HTR-8/SVneo (cell line): ENCODE data around the gene KRTAP5-7.
"Not testable (repeated sequence)": the region's sequence is repeated elsewhere in the genome, so short reads cannot be mapped to it uniquely, and the experiment has no call there.

Source experiments
- DNase-seq: peaks from one replicate; pipeline ENCODE4 v3.0.0; 2011; ENCODE audit warnings: low spot score, mixed read lengths; ENCODE audit not compliant: insufficient read length
- FAIRE-seq: peaks from 2 replicates; lab custom pipeline; 2011; peaks lifted over from hg19 to GRCh38; lab: Jason Lieb, UNC

The KRTAP5-7 gene

GRCh38 chr11:71526796-71527575 is at the start of gene KRTAP5-7:
KRTAP5-7 (plus strand) TSS chr11:71527267; CDS start chr11:71527301, 34 bp downstream.
- not testable (repeated sequence) for DNase-seq, FAIRE-seq

GRCh38 chr11:71477641-71478527 is 49.2 kb upstream of the KRTAP5-7 start:
- no peak for DNase-seq
- FAIRE-seq = no peak

- FAIRE-seq (no peak), DNase-seq (no peak)
These were observed 48.6 kb upstream of the KRTAP5-7 start for GRCh38 chr11:71478528-71478840.

GRCh38 chr11:71481101-71481960 is 45.7 kb upstream of the KRTAP5-7 start:
- DNase-seq = no peak

GRCh38 chr11:71482216-71482615 is 44.9 kb upstream of the KRTAP5-7 start:
- DNase-seq (no peak), FAIRE-seq (no peak)

More at GRCh38 chr11:71481101-71481960, 45.7 kb upstream of the KRTAP5-7 start:
- FAIRE-seq = no peak

GRCh38 chr11:71482746-71483364 is 44.2 kb upstream of the KRTAP5-7 start:
- DNase-seq = no peak
- peak; percentile 65 for FAIRE-seq

- FAIRE-seq (peak; percentile 28), DNase-seq (no peak)
These were observed 43.4 kb upstream of the KRTAP5-7 start for GRCh38 chr11:71483692-71484091.

- FAIRE-seq = peak; percentile 72
- no peak for DNase-seq
These were observed 42.6 kb upstream of the KRTAP5-7 start for GRCh38 chr11:71484248-71485062.

GRCh38 chr11:71485063-71485399 is 42.0 kb upstream of the KRTAP5-7 start:
- DNase-seq (no peak), FAIRE-seq (no peak)

GRCh38 chr11:71485466-71485865 is 41.6 kb upstream of the KRTAP5-7 start:
- FAIRE-seq = no peak
- no peak for DNase-seq

- DNase-seq (no peak), FAIRE-seq (peak; percentile 91)
These were observed 40.7 kb upstream of the KRTAP5-7 start for GRCh38 chr11:71486320-71486719.

GRCh38 chr11:71488681-71489270 is 38.3 kb upstream of the KRTAP5-7 start:
- no peak for FAIRE-seq
- DNase-seq = no peak

- DNase-seq = peak; percentile 41
- no peak for FAIRE-seq
These were observed 37.6 kb upstream of the KRTAP5-7 start for GRCh38 chr11:71489311-71490043.

- DNase-seq (no peak), FAIRE-seq (no peak)
These were observed 36.9 kb upstream of the KRTAP5-7 start for GRCh38 chr11:71490044-71490730.

GRCh38 chr11:71490731-71491390 is 36.2 kb upstream of the KRTAP5-7 start:
- DNase-seq = no peak
- FAIRE-seq = no peak

GRCh38 chr11:71491531-71491930 is 35.5 kb upstream of the KRTAP5-7 start:
- FAIRE-seq (no peak), DNase-seq (no peak)

GRCh38 chr11:71491940-71492339 is 35.1 kb upstream of the KRTAP5-7 start:
- FAIRE-seq (no peak), DNase-seq (no peak)
